ENCODE data around the gene TRIM29.
A peak's percentile ranks its signal among the peaks of the same experiment; 100 is the strongest.

Gene TRIM29

GRCh38 chr11:120090411-120090810 lies 47.5 kb downstream of the TRIM29 start:
- no peak for DNase-seq (ENCODE audit: low read depth)
- TF ChIP-seq CTCF (conservative IDR thresholded peaks at IDR 0.05; ENCODE audit: control insufficient read depth, insufficient read depth, low read depth, low read length), result no peak
- H3K4me3 ChIP-seq (ENCODE audit: control insufficient read depth, low read depth, low read length), result no peak overlapping the region

- no peak overlapping the region for H3K4me3 ChIP-seq (ENCODE audit: control insufficient read depth, low read depth, low read length)
- no peak for TF ChIP-seq CTCF (conservative IDR thresholded peaks at IDR 0.05; ENCODE audit: control insufficient read depth, insufficient read depth, low read depth, low read length)
- DNase-seq (ENCODE audit: low read depth), result no peak
Observed at GRCh38 chr11:120089036-120090001, 48.6 kb downstream of the TRIM29 start.

- no peak for DNase-seq (ENCODE audit: low read depth)
- H3K4me3 ChIP-seq (ENCODE audit: control insufficient read depth, low read depth, low read length), result no peak overlapping the region
- TF ChIP-seq CTCF (conservative IDR thresholded peaks at IDR 0.05; ENCODE audit: control insufficient read depth, insufficient read depth, low read depth, low read length), result no peak
Observed at GRCh38 chr11:120088056-120088455, 49.9 kb downstream of the TRIM29 start.

- TF ChIP-seq CTCF (conservative IDR thresholded peaks at IDR 0.05; ENCODE audit: control insufficient read depth, insufficient read depth, low read depth, low read length), result no peak
- no peak overlapping the region for H3K4me3 ChIP-seq (ENCODE audit: control insufficient read depth, low read depth, low read length)
- DNase-seq (ENCODE audit: low read depth), result no peak
Observed at GRCh38 chr11:120086651-120087050, 51.3 kb downstream of the TRIM29 start.

GRCh38 chr11:120079750-120080610 lies 57.9 kb downstream of the TRIM29 start:
- DNase-seq (ENCODE audit: low read depth), result no peak
- TF ChIP-seq CTCF (conservative IDR thresholded peaks at IDR 0.05; ENCODE audit: control insufficient read depth, insufficient read depth, low read depth, low read length), result peak; percentile 26
- H3K4me3 ChIP-seq (ENCODE audit: control insufficient read depth, low read depth, low read length), result no peak overlapping the region

GRCh38 chr11:120078397-120078796 lies 59.5 kb downstream of the TRIM29 start:
- H3K4me3 ChIP-seq (ENCODE audit: control insufficient read depth, low read depth, low read length), result no peak overlapping the region

More at GRCh38 chr11:120078397-120078796, 59.5 kb downstream of the TRIM29 start:
- TF ChIP-seq CTCF (conservative IDR thresholded peaks at IDR 0.05; ENCODE audit: control insufficient read depth, insufficient read depth, low read depth, low read length), result no peak
- no peak for DNase-seq (ENCODE audit: low read depth)

Data from fibroblast of mammary gland (primary cell).